Esophagus squamous epithelium (tissue), 4 donors: ENCODE results near the gene SYNDIG1L.

Experiments
- POLR2A ChIP-seq, 4 donors: fragments of 450-650 bp; IDR thresholded peaks; one replicate each; pipeline ENCODE4 v1.6.1; 2017; ENCODE audit warnings: antibody characterized with exemption in 4 of 4, mild to moderate bottlenecking in 4 of 4, moderate library complexity in 3 of 4
- TF ChIP-seq, protein P1 (sequence below), 6 experiments: fragments of 450-650 bp in 4 of 6; fragments of 200-600 bp in 2 of 6; sonication (generic) in 2 of 6; IDR thresholded peaks; one replicate each; pipeline ENCODE4 v1.5.1; 2016 to 2019; ENCODE audit warnings: antibody characterized with exemption in 6 of 6, mild to moderate bottlenecking in 4 of 6, moderate library complexity in 4 of 6

DNA sequence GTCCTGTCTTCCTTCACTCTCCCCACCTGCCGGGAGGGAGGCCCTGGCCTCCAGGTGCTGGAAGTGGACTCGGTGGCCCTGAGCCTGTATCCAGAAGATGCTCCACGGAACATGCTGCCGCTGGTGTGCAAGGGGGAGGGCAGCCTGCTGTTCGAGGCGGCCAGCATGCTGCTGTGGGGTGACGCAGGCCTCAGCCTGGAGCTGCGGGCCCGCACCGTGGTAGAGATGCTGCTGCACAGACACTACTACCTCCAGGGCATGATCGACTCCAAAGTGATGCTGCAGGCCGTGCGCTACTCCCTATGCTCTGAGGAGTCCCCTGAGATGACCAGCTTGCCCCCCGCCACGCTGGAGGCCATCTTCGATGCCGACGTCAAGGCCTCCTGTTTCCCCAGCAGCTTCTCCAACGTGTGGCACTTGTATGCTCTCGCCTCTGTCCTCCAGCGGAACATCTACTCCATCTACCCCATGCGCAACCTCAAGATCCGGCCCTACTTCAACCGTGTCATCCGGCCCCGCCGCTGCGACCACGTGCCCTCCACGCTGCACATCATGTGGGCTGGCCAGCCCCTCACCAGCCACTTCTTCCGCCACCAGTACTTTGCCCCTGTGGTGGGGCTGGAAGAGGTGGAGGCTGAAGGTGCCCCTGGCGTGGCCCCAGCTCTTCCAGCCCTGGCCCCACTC, 69.0 kb downstream of the SYNDIG1L start:
- TF ChIP-seq, protein P1, sequence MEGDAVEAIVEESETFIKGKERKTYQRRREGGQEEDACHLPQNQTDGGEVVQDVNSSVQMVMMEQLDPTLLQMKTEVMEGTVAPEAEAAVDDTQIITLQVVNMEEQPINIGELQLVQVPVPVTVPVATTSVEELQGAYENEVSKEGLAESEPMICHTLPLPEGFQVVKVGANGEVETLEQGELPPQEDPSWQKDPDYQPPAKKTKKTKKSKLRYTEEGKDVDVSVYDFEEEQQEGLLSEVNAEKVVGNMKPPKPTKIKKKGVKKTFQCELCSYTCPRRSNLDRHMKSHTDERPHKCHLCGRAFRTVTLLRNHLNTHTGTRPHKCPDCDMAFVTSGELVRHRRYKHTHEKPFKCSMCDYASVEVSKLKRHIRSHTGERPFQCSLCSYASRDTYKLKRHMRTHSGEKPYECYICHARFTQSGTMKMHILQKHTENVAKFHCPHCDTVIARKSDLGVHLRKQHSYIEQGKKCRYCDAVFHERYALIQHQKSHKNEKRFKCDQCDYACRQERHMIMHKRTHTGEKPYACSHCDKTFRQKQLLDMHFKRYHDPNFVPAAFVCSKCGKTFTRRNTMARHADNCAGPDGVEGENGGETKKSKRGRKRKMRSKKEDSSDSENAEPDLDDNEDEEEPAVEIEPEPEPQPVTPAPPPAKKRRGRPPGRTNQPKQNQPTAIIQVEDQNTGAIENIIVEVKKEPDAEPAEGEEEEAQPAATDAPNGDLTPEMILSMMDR (IDR thresholded peaks at IDR 0.05), result no peak
- no peak for TF ChIP-seq POLR2A (IDR thresholded peaks at IDR 0.05)
